Skin of body (tissue), 2 donors: ENCODE measurements around the gene KCNIP1. TPM values are rescaled to one million over a fixed set of nuclear protein-coding genes. Genes with fewer than 3 reads are reported as not detected.

ENCODE experiments used
- DNase-seq: peaks from one replicate; lab custom pipeline; 2025; lab: John Stamatoyannopoulos, UW
- total RNA-seq: library from RNA; depleted of rRNA; stranded (reverse); fragments of >200 nt; gene quantifications from one replicate; pipeline ENCODE4 v1.2.3, GENCODE V29; 2014

The KCNIP1 gene
- total RNA-seq, 1 donor from 2014 or later, result 2.5 TPM

- no peak for DNase-seq
Observed at GRCh38 chr5:170597109-170597751, 93.4 kb downstream of the KCNIP1 start.

- peak; percentile 28 for DNase-seq
Observed at GRCh38 chr5:170597872-170598271, 94.1 kb downstream of the KCNIP1 start.

- DNase-seq, result no peak
Observed at GRCh38 chr5:170599756-170600155, 95.9 kb downstream of the KCNIP1 start.

- DNase-seq, result no peak
Observed at GRCh38 chr5:170601619-170602018, 97.8 kb downstream of the KCNIP1 start.

- no peak for DNase-seq
Observed at GRCh38 chr5:170603109-170603508, 99.3 kb downstream of the KCNIP1 start.

- DNase-seq, result no peak
Observed at GRCh38 chr5:170603578-170604565, 100.1 kb downstream of the KCNIP1 start.

GRCh38 chr5:170606941-170607340 is 103.1 kb downstream of the KCNIP1 start:
- DNase-seq, result no peak

GRCh38 chr5:170611449-170612090 is 107.8 kb downstream of the KCNIP1 start:
- no peak for DNase-seq

- no peak for DNase-seq
Observed at GRCh38 chr5:170612256-170612678, 108.4 kb downstream of the KCNIP1 start.

- DNase-seq, result no peak
Observed at GRCh38 chr5:170614065-170614490, 110.3 kb downstream of the KCNIP1 start.

GRCh38 chr5:170614720-170615119 is 110.9 kb downstream of the KCNIP1 start:
- no peak for DNase-seq

- no peak for DNase-seq
Observed at GRCh38 chr5:170617533-170618490, 114.0 kb downstream of the KCNIP1 start.

GRCh38 chr5:170619869-170620268 is 116.0 kb downstream of the KCNIP1 start:
- no peak for DNase-seq

- DNase-seq, result no peak
Observed at GRCh38 chr5:170622933-170623332, 119.1 kb downstream of the KCNIP1 start.

GRCh38 chr5:170623576-170624181 is 119.9 kb downstream of the KCNIP1 start:
- no peak for DNase-seq

GRCh38 chr5:170625221-170626165 is 121.7 kb downstream of the KCNIP1 start:
- no peak for DNase-seq

- DNase-seq, result no peak
Observed at GRCh38 chr5:170626507-170627150, 122.8 kb downstream of the KCNIP1 start.

- no peak for DNase-seq
Observed at GRCh38 chr5:170627271-170627670, 123.5 kb downstream of the KCNIP1 start.

GRCh38 chr5:170628028-170628427 is 124.2 kb downstream of the KCNIP1 start:
- DNase-seq, result no peak
